ENCODE data around the gene LYSMD2. TPM values are rescaled to one million over a fixed set of nuclear protein-coding genes. Genes with fewer than 3 reads are reported as not detected.

The LYSMD2 gene
- total RNA-seq, 1 experiment from 2014 or later: 2.9 TPM

GRCh38 chr15:51735228-51736010 lies 2.0 kb downstream of the LYSMD2 start:
- TF ChIP-seq EZH2 (IDR thresholded peaks at IDR 0.05; ENCODE audit: borderline replicate concordance, low read depth, low read length, poor library complexity, severe bottlenecking): no peak
- TF ChIP-seq, protein P1, sequence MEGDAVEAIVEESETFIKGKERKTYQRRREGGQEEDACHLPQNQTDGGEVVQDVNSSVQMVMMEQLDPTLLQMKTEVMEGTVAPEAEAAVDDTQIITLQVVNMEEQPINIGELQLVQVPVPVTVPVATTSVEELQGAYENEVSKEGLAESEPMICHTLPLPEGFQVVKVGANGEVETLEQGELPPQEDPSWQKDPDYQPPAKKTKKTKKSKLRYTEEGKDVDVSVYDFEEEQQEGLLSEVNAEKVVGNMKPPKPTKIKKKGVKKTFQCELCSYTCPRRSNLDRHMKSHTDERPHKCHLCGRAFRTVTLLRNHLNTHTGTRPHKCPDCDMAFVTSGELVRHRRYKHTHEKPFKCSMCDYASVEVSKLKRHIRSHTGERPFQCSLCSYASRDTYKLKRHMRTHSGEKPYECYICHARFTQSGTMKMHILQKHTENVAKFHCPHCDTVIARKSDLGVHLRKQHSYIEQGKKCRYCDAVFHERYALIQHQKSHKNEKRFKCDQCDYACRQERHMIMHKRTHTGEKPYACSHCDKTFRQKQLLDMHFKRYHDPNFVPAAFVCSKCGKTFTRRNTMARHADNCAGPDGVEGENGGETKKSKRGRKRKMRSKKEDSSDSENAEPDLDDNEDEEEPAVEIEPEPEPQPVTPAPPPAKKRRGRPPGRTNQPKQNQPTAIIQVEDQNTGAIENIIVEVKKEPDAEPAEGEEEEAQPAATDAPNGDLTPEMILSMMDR (conservative IDR thresholded peaks at IDR 0.05; ENCODE audit: low read depth, low read length): no peak
- no TSS peak for BruUV-seq (replicated peaks)
- ChIA-PET POLR2A (ENCODE audit: low non-redundant PET) (no interaction called here), CTCF (no interaction called here)
- Histone ChIP-seq H3K4me3 (ENCODE audit: low read depth, low read length, poor library complexity, severe bottlenecking) (no peak overlapping the region), H3K9me3 (ENCODE audit: low read depth, low read length, poor library complexity, severe bottlenecking) (no peaks in the 10 kb centered on the region), H3K27ac (ENCODE audit: low read depth, low read length, poor library complexity, severe bottlenecking) (no peak overlapping the region), H3K27me3 (replicated peaks; ENCODE audit: insufficient read depth, low read depth, low read length, poor library complexity) (no peaks in the 10 kb centered on the region), H3K4me1 (ENCODE audit: insufficient read depth, low read length, poor library complexity, severe bottlenecking) (no peaks in the 10 kb centered on the region), H3K36me3 (ENCODE audit: insufficient read depth, low read length, poor library complexity, severe bottlenecking) (no peaks in the 10 kb centered on the region)
- intact Hi-C loops (cut with micrococcal nuclease; ENCODE audit: unreplicated experiment): no loop called here
- no peak for DNase-seq (ENCODE audit: low spot score)

DNA sequence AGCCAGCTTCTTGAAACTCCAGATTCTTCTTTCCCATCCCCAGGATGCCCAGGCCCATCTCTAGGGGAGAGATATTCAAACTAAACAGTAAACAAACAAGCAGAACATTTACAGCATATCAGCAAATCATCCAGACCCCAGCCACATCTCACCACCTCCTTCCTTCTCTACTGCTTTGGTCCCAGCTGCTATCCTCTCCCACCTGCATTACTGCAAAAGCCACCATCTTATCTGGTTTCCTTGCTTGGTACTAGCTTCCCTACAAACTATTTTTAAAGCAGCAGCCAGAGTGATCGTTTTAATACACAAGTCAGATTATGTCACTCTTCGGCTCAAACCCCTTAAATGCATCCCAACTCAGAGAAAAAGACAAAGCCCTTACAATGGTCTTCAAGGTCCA lies 4.8 kb downstream of the LYSMD2 start:
- DNase-seq (ENCODE audit: low spot score): no peak
- BruUV-seq (replicated peaks): no TSS peak
- Histone ChIP-seq H3K27me3 (replicated peaks; ENCODE audit: insufficient read depth, low read depth, low read length, poor library complexity) (no peaks in the 10 kb centered on the region), H3K27ac (ENCODE audit: low read depth, low read length, poor library complexity, severe bottlenecking) (no peak overlapping the region), H3K36me3 (ENCODE audit: insufficient read depth, low read length, poor library complexity, severe bottlenecking) (no peaks in the 10 kb centered on the region), H3K9me3 (ENCODE audit: low read depth, low read length, poor library complexity, severe bottlenecking) (no peaks in the 10 kb centered on the region), H3K4me1 (ENCODE audit: insufficient read depth, low read length, poor library complexity, severe bottlenecking) (no peaks in the 10 kb centered on the region), H3K4me3 (ENCODE audit: low read depth, low read length, poor library complexity, severe bottlenecking) (no peak overlapping the region)
- ChIA-PET POLR2A (ENCODE audit: low non-redundant PET) (interaction anchor here (0.6 kb wide), 1 partner anchor 89 kb away, joined by 4 read pairs; no protein-coding TSS in a partner anchor), CTCF (no interaction called here)
- no peak for TF ChIP-seq EZH2 (IDR thresholded peaks at IDR 0.05; ENCODE audit: borderline replicate concordance, low read depth, low read length, poor library complexity, severe bottlenecking)
- TF ChIP-seq, protein P1 (conservative IDR thresholded peaks at IDR 0.05; ENCODE audit: low read depth, low read length): no peak
- intact Hi-C loops (cut with micrococcal nuclease; ENCODE audit: unreplicated experiment): no loop called here

- TF ChIP-seq EZH2 (IDR thresholded peaks at IDR 0.05; ENCODE audit: borderline replicate concordance, low read depth, low read length, poor library complexity, severe bottlenecking): no peak
- TF ChIP-seq, protein P1 (conservative IDR thresholded peaks at IDR 0.05; ENCODE audit: low read depth, low read length): no peak
- Histone ChIP-seq H3K36me3 (ENCODE audit: insufficient read depth, low read length, poor library complexity, severe bottlenecking) (no peaks in the 10 kb centered on the region), H3K27me3 (replicated peaks; ENCODE audit: insufficient read depth, low read depth, low read length, poor library complexity) (no peaks in the 10 kb centered on the region), H3K9me3 (ENCODE audit: low read depth, low read length, poor library complexity, severe bottlenecking) (no peaks in the 10 kb centered on the region), H3K4me1 (ENCODE audit: insufficient read depth, low read length, poor library complexity, severe bottlenecking) (no peaks in the 10 kb centered on the region), H3K4me3 (ENCODE audit: low read depth, low read length, poor library complexity, severe bottlenecking) (no peak overlapping the region), H3K27ac (ENCODE audit: low read depth, low read length, poor library complexity, severe bottlenecking) (no peak overlapping the region)
- DNase-seq (ENCODE audit: low spot score): no peak
- CTCF ChIA-PET: no interaction called here
- POLR2A ChIA-PET (ENCODE audit: low non-redundant PET): no interaction called here
- intact Hi-C loops (cut with micrococcal nuclease; ENCODE audit: unreplicated experiment): no loop called here
- no TSS peak for BruUV-seq (replicated peaks)
These were observed 5.7 kb downstream of the LYSMD2 start for GRCh38 chr15:51731549-51732267.
